ENCODE measurements around the gene GRIN2A. TPM values are rescaled to one million over a fixed set of nuclear protein-coding genes. Genes with fewer than 3 reads are reported as not detected.

The GRIN2A gene
- total and polyA plus RNA-seq, 2 donors (not counting 3 experiments of a cell fraction or from before 2014, with no cell fraction given), result not detected

DNA sequence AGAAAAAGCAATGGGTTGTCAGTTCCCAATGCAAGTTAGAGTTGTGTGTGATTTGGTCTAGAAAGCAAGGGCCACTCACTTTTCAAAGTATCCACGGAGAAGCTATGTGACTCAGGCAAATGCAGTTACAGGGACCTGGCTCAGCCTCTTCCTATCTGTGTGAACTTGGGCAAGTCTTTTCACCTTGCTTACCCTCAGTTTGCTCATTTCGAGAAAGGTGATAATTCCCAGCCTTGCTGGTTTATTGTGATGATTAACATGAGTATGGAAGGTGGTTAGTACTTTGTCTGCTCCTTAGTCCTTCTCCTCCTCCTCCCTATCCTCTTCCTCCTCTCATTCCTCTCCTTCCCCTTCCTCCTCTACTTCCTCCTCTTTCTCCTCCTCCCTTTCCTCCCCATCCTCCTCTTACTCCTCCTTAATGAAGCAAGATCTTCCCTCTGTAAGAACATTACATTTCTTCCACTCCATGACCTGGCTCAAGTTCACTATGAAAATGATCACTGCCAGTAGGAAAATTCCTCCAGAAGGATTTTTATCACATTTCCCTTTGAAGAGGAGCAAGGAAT lies 204.0 kb downstream of the GRIN2A start:
- Histone ChIP-seq H4K20me1 (replicated peaks; ENCODE audit: control insufficient read depth, extremely low read depth, insufficient read depth, low read length) (no peaks in the 10 kb centered on the region), H3K4me2 (ENCODE audit: insufficient read depth, low read length) (no peak overlapping the region), H3K4me3 (replicated peaks in 1 of 3; ENCODE audit: insufficient read depth in 1 of 3, low read depth in 1 of 3, low read length in 3 of 3) (no peak overlapping the region), H3K79me2 (ENCODE audit: control insufficient read depth, insufficient read depth, low read length) (no peaks in the 10 kb centered on the region), H3K9ac (replicated peaks; ENCODE audit: extremely low read depth, insufficient read depth, low read length) (no peak overlapping the region), H3K36me3 (ENCODE audit: control insufficient read depth in 2 of 2, extremely low read depth in 1 of 2, insufficient read depth in 2 of 2, low read length in 2 of 2) (no peaks in the 10 kb centered on the region), H3K27me3 (ENCODE audit: control insufficient read depth in 2 of 2, insufficient read depth in 2 of 2, low read length in 2 of 2) (no peaks in the 10 kb centered on the region), H3K9me1 (replicated peaks; ENCODE audit: control insufficient read depth, extremely low read depth, insufficient read depth, low read length) (no peaks in the 10 kb centered on the region), H3K4me1 (ENCODE audit: control insufficient read depth, extremely low read depth, insufficient read depth, low read length) (no peaks in the 10 kb centered on the region), H3K9me3 (replicated peaks; ENCODE audit: control insufficient read depth, insufficient read depth, low read length) (no peaks in the 10 kb centered on the region), H2AFZ (ENCODE audit: low read depth, low read length) (no peak overlapping the region), H3K27ac (ENCODE audit: insufficient read depth, low read depth, low read length) (no peak overlapping the region)
- dilution Hi-C loops (cut with MboI; ENCODE audit: extremely low pct_ligation_motif_present, low sequenced_read_pairs), result no loop called here
- TF ChIP-seq MYC (IDR thresholded peaks at IDR 0.05; ENCODE audit: low read depth, low read length), result no peak
- TF ChIP-seq POLR2A (IDR thresholded peaks at IDR 0.05; ENCODE audit: low read depth, low read length), result no peak
- no peak for FAIRE-seq
- intact Hi-C loops (cut with micrococcal nuclease), result no loop called here
- no TSS peak for BruUV-seq (replicated peaks)
- DNase-seq (ENCODE audit: low read depth, low spot score), result no peak
- ChIA-PET POLR2A (no interaction called here), CTCF (no interaction called here)

DNA sequence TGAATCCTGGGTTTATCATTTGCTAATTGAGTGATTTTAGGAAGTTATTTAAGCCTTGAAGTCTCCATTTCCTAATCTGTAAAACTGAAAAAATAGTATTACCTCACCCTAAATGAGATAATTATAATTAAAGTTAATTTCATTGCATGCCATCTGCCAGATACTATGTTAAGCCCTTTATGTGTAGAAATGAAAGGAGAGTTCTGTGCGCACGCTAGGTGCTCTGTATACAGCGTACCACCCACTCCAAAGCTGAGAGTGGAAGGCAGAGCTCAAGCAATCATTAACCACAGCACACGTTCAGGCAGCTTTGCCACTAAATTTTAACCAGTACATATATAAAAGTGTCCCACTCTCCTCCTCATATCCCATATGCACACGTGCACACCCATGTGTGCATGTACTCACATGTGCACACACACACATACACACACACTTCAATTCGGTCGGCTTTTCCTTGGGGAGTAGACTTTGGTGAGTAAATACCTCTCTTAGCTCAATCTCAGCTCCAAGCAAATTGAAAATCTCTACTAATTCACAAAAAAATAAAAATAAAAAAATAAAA lies 204.8 kb downstream of the GRIN2A start:
- dilution Hi-C loops (cut with MboI; ENCODE audit: extremely low pct_ligation_motif_present, low sequenced_read_pairs), result no loop called here
- no TSS peak for BruUV-seq (replicated peaks)
- H3K9ac ChIP-seq (replicated peaks; ENCODE audit: extremely low read depth, insufficient read depth, low read length), result no peak overlapping the region
- no peak overlapping the region for H3K4me2 ChIP-seq (ENCODE audit: insufficient read depth, low read length)
- H2AFZ ChIP-seq (ENCODE audit: low read depth, low read length), result no peak overlapping the region
- H3K79me2 ChIP-seq (ENCODE audit: control insufficient read depth, insufficient read depth, low read length), result no peaks in the 10 kb centered on the region
- H3K27me3 ChIP-seq (ENCODE audit: control insufficient read depth in 2 of 2, insufficient read depth in 2 of 2, low read length in 2 of 2), result no peaks in the 10 kb centered on the region
- H3K27ac ChIP-seq (ENCODE audit: insufficient read depth, low read depth, low read length), result no peak overlapping the region
- no peaks in the 10 kb centered on the region for H3K36me3 ChIP-seq (ENCODE audit: control insufficient read depth in 2 of 2, extremely low read depth in 1 of 2, insufficient read depth in 2 of 2, low read length in 2 of 2)
- H3K4me3 ChIP-seq (replicated peaks in 1 of 3; ENCODE audit: insufficient read depth in 1 of 3, low read depth in 1 of 3, low read length in 3 of 3), result no peak overlapping the region
- no peaks in the 10 kb centered on the region for H3K4me1 ChIP-seq (ENCODE audit: control insufficient read depth, extremely low read depth, insufficient read depth, low read length)
- FAIRE-seq, result no peak
- no peak for DNase-seq (ENCODE audit: low read depth, low spot score)
- intact Hi-C loops (cut with micrococcal nuclease), result no loop called here
- no peaks in the 10 kb centered on the region for H3K9me1 ChIP-seq (replicated peaks; ENCODE audit: control insufficient read depth, extremely low read depth, insufficient read depth, low read length)
- TF ChIP-seq POLR2A (IDR thresholded peaks at IDR 0.05; ENCODE audit: low read depth, low read length) (no peak), FOS (IDR thresholded peaks at IDR 0.05; ENCODE audit: borderline replicate concordance, insufficient read depth, low read length) (no peak), POLR2AphosphoS5 (IDR thresholded peaks at IDR 0.05; ENCODE audit: insufficient read depth, low read depth, low read length) (no peak), GATA2 (IDR thresholded peaks at IDR 0.05; ENCODE audit: insufficient read depth, insufficient read length, low read depth, low read length) (no peak), JUN (IDR thresholded peaks at IDR 0.05; ENCODE audit: borderline replicate concordance, insufficient read depth, insufficient read length, low read depth) (no peak), MAX (IDR thresholded peaks at IDR 0.05; ENCODE audit: insufficient read depth, insufficient read length) (no peak), EZH2 (IDR thresholded peaks at IDR 0.05; ENCODE audit: borderline replicate concordance, low read depth, low read length, severe bottlenecking) (no peak), MYC (IDR thresholded peaks at IDR 0.05; ENCODE audit: low read depth, low read length) (no peak)
- TF ChIP-seq, protein P1, sequence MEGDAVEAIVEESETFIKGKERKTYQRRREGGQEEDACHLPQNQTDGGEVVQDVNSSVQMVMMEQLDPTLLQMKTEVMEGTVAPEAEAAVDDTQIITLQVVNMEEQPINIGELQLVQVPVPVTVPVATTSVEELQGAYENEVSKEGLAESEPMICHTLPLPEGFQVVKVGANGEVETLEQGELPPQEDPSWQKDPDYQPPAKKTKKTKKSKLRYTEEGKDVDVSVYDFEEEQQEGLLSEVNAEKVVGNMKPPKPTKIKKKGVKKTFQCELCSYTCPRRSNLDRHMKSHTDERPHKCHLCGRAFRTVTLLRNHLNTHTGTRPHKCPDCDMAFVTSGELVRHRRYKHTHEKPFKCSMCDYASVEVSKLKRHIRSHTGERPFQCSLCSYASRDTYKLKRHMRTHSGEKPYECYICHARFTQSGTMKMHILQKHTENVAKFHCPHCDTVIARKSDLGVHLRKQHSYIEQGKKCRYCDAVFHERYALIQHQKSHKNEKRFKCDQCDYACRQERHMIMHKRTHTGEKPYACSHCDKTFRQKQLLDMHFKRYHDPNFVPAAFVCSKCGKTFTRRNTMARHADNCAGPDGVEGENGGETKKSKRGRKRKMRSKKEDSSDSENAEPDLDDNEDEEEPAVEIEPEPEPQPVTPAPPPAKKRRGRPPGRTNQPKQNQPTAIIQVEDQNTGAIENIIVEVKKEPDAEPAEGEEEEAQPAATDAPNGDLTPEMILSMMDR (IDR thresholded peaks at IDR 0.05; ENCODE audit: extremely low read depth in 1 of 2, insufficient read depth in 1 of 2, low read depth in 1 of 2, low read length in 2 of 2), result no peak
- ChIA-PET CTCF (no interaction called here), POLR2A (no interaction called here)
- H3K9me3 ChIP-seq (replicated peaks; ENCODE audit: control insufficient read depth, insufficient read depth, low read length), result no peaks in the 10 kb centered on the region
- H4K20me1 ChIP-seq (replicated peaks; ENCODE audit: control insufficient read depth, extremely low read depth, insufficient read depth, low read length), result no peaks in the 10 kb centered on the region
